Omental fat pad (tissue), 4 donors: ENCODE results near the gene UBAC1. TPM values are rescaled to one million over a fixed set of nuclear protein-coding genes. Genes with fewer than 3 reads are reported as not detected.

Experiments used
- ATAC-seq: fragments of 150-250 bp; one replicate; pipeline ENCODE4 v1.9.1; 2016; ENCODE audit warnings: mild to moderate bottlenecking, moderate library complexity; ENCODE audit not compliant: low FRiP score
- DNase-seq: peaks from one replicate; pipeline ENCODE4 v3.0.0-alpha.2; 2019; ENCODE audit warnings: low spot score
- total RNA-seq, 4 donors: library from RNA; depleted of rRNA; stranded (reverse); fragments of >200 nt; gene quantifications; one replicate each; pipeline ENCODE4 v1.1.0, GENCODE V29; 2016
- TF ChIP-seq, protein P1 (sequence below), 3 donors: fragments of 450-650 bp; IDR thresholded peaks; one replicate each; pipeline ENCODE4 v1.5.1; 2016 to 2017; ENCODE audit warnings: antibody characterized with exemption in 3 of 3, mild to moderate bottlenecking in 3 of 3, moderate library complexity in 2 of 3

UBAC1 gene
- total RNA-seq, 4 donors from 2014 or later, result 28.4 to 56.7 (median 34.6) TPM

DNA sequence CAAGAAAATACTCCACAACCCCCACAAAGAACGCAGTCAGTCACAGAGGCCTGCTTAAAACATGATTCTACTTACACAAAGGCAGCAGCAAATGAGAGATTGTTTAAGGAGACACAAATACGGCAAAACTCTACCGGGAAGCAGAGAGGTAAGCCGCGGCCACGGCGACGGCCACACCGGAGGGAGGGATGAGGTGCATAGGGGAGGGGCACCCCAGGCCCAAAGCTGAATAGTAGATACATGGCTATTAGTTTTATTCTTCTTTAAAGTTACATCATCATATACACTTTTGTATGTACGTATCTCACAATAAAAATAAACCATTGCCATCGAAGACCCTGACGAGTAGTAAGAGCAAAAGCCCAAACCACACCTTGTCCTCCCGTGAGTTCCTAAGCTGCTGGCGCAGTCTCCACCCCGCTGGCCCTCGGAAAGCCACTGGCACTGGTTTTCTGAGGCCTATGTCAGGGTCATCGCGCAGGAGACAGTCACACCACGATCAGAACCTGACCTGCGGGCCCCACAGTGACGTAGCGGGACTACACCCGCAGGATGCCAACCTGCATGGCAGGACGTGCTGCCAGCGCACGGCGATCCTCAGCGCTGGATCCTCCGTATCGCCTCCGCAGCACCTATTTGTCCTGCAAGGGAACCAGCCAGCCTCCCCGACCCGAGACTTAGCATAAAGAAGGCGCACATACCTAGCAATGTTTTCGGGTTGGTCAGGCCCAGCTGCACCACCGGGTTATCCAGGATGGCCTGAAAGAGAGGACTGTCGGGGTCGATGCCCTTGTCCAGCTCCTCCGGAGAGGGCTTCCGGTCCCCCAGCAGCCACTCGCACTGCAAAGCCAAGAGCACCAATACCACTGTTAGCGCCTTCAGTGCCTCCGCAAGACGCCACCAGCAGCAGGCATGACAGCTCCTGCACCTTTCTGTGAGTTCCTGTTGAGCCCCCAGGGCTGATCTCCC, 23.4 kb downstream of the UBAC1 start:
- TF ChIP-seq, protein P1, sequence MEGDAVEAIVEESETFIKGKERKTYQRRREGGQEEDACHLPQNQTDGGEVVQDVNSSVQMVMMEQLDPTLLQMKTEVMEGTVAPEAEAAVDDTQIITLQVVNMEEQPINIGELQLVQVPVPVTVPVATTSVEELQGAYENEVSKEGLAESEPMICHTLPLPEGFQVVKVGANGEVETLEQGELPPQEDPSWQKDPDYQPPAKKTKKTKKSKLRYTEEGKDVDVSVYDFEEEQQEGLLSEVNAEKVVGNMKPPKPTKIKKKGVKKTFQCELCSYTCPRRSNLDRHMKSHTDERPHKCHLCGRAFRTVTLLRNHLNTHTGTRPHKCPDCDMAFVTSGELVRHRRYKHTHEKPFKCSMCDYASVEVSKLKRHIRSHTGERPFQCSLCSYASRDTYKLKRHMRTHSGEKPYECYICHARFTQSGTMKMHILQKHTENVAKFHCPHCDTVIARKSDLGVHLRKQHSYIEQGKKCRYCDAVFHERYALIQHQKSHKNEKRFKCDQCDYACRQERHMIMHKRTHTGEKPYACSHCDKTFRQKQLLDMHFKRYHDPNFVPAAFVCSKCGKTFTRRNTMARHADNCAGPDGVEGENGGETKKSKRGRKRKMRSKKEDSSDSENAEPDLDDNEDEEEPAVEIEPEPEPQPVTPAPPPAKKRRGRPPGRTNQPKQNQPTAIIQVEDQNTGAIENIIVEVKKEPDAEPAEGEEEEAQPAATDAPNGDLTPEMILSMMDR (IDR thresholded peaks at IDR 0.05), result no peak
- DNase-seq (no peak), ATAC-seq (no peak)

DNA sequence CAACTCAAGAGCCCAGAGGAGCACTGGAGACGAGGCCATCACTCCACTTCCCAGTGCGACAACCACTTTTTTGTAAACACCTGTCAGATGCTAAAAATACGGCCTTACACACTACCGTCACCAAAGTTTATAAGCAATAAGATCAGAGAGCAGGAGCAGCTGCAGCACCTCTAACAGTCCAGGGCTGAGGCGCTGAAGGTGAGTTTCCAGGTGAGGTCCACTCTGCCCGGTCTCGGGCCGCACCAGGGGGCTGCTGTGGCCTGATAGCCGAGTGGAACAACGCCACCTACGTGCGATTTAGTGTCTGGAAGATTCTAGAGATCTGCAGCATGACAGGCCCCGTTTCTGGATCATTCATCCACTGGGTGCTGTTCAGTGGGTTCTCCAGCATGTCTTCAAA, 28.1 kb downstream of the UBAC1 start:
- TF ChIP-seq, protein P1 (IDR thresholded peaks at IDR 0.05), result no peak
- no peak for ATAC-seq
- DNase-seq, result no peak

DNA sequence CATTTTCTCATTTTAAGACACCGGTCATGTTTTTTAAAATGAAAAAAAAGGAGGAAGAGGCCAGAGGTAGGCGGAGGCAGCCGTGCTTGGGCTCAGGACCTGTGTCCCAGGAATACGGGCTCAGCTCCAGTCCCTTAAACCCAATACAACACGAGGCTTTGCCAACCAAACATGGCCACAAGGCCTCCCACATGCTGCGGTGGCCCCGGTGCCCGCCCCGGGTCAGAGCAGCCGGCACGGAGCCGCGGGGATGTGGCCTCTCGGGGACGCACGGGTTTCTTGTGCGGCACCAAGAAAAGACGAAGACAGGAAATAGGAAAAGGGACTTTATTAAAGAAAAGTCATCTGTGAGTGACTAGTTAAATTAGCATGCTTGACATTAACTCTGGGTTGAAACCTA, 28.5 kb downstream of the UBAC1 start:
- TF ChIP-seq, protein P1 (IDR thresholded peaks at IDR 0.05), result no peak
- no peak for DNase-seq
- no peak for ATAC-seq

DNA sequence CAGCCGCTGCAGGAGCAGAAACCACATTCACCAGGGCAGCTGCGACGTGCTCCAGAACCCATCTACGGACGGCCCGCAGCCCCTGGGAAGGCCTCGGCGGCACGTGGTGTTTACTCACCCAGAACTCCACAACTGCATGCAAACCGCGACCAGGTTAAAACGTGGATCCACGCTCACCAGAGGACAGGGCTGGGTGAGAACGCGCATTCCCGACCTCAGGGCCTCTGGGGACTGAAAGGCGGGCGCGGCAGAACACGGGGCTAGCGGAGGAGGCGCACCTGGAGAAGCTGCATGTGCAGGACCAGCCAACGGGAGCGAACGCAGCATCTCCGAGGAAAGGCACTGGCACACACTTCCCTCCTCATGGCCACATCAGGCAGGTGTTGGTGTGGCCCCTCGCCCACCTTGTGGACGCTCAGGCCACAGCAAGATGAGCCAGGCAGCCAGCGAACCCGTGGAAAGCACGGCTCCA, 29.8 kb downstream of the UBAC1 start:
- ATAC-seq, result no peak
- no peak for DNase-seq
- TF ChIP-seq, protein P1 (IDR thresholded peaks at IDR 0.05), result no peak

DNA sequence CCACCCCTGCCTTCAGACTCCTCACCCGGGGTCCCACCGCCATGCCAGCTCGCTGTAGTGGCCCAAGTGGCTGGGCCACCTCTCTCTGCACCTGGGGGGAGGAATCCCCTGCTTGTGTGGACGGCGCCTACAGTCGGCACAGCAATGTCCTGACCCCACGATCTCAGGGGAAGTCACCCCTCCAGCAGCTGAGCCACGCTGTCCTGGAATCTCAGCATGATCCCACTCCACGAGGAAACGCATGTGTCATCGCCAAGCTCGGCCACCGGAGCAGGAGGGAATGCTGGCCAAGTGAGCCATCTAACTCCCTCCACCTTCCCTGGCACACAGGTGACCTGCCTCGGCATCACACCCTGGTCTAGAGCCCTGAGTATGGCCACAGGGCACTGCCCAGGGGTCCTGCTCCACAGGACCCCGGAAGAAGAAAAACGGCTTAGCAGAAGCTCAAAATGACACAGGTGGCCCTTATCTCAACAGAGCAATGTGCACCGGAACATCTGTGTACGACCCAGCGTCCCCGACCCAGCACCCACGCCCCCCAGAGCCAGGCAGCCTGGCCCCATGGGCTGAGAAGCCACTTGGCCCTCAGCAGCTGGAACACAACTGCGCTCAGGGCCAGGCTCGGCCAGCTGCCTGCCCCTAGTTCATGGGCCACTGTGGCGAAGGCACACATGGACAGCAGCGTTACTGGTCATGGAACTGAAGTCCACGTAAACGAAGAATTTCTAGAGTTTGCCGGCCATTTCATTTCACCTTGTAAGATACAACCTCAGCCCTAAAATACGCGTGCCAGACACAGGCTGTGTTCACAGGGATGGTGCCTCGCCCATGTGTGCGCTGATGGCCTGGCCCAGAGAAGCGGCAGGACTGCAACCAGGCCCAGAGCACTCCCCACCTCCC, 30.5 kb downstream of the UBAC1 start:
- TF ChIP-seq, protein P1 (IDR thresholded peaks at IDR 0.05), result no peak
- ATAC-seq, result no peak
- no peak for DNase-seq

DNA sequence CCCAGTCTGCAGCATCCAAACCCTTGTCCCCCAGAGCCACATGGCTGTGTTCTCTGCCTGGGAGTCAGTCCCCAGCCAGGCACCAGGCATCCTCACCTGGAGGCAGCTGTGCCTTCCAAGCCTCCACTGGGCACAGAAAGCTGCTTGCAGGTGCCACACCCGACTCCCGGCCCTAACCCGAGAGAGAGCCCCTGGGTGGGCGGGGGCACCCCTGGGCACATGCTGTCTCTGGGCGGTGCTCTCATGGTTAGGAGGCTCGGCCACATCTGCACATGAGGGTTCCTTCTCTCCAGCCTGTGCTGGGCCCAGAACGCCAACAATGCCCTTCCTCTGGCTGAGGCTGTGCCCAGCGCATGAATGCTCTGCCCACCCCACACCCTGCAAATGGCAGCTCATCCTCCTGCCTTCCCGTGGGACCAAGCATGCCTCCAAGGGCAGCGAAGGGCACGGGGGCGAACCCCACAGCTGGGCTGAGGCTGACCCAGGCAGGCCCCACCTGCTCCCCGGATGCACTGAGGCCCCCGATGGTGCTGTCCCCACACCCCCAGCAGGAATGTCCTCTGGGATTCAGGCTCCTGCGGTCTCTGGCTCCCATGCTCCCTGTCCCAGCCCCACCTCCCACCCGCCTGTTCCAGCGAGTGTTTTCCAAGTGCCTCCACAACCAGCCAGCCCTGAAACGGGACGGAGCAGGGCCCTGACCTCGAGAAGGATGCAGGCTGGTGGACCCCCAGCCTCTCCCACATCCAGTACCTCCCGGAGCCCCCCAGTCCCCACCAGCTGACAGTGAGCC, 31.3 kb downstream of the UBAC1 start:
- DNase-seq (no peak), ATAC-seq (no peak)
- TF ChIP-seq, protein P1 (IDR thresholded peaks at IDR 0.05), result no peak
